HG03571 (cell line): ENCODE data around the gene ADCY1.

Experiments used
- ATAC-seq: cut with Tn5 transposase; IDR thresholded peaks from one replicate; pipeline ENCODE4 v1.9.1; 2021; ENCODE audit not compliant: unreplicated experiment

The ADCY1 gene

DNA sequence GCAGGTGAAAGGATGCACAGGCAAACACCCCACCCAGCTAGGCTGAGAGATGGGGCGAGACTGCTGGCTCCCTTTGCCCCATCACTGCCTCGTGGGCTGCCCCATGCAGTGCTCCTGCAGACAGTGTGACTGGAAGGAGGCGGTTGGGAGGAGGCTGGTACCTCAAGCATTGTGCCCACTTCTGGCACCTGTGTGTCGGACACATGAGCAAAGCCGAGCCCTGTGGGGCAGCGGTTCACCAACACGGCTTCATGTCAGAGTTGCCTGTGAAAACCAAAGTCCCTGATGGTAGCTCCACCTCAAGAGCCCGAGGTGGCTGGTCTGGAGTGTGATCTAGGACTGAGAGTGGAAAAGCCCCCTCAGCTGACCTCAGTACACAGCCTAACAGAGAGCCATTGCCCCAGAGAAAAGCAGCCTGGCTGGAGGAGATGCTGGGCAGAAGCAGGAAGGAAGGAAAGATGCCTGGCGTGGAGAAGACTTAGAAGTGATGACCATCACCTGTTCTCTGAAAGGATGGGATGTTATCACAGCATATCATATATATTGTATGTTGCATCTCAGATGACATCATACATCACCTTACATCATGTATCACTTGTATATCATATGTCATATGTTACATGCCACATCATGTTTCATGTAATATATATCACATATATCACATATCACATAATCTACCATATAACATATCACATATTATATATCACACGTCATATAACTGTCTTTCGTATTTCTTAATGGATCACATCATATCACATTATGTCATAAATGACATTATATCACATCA is 75.6 kb downstream of the ADCY1 start:
- no peak for ATAC-seq

DNA sequence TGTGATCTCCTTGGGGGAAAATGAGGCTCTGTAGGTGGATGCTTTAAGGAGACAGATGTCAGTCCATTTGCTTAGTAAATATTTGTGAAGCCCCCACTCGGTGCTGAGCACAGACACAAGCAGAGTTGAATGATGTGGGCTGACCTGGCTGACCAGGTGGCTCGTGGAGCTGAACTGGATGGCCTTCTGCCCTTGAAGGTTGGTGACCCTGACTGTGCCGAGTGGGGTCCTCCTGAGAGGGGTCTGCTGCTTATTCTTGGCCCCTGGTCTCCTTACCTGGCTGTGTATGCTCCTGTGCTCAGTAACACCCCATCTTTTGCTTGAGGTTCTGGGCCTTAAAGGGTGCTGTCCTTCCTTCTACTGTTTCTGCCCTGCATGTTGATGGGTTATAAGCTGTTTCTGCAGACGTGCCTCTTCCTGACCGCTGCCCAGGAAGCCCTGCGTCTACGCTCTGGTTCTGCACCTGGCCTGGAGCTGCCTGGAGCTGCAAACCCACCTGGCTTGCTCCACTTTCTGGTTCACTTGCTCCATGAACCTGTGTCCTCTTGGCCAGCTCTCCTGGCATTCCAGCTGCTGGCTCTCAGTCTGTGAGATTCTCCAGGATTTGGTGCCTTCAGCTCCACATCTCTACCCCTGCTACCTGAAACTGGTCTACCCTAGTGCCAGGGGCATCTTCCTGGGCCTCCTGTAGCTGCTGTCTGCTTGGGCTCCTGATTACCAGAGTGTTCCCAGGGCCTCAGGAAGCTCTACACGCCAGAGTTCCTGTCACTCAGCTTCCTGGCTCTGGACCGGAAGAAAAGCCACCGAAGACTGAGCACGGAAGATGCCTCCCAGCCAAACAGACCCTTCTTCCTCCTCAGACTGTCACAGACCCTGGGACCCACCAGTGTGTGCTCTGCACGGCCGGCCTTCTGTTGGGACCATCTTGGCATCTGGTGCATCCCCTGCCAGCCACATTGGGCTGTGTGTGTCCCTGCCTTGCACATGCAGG is 76.5 kb downstream of the ADCY1 start:
- ATAC-seq: no peak

DNA sequence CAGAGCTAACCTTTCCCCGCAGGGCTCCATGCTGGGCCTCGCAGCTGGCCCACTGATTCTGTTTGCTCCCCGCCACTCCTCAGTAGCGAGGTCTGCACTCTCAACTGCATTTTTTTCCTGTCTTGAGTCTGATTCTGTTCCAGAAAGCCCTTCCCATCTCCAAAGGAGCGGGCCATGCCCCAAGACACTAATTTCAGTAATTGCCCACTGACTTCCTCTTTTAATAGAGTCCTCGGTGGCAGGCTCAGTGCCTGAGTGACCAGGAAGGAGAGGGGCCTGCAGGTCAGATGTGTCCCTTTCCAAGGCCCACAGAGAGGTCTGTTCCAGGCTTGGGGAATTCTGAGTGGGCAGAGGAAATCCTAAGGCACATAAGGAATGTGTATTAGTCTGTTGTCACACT is 77.4 kb downstream of the ADCY1 start:
- ATAC-seq: no peak

DNA sequence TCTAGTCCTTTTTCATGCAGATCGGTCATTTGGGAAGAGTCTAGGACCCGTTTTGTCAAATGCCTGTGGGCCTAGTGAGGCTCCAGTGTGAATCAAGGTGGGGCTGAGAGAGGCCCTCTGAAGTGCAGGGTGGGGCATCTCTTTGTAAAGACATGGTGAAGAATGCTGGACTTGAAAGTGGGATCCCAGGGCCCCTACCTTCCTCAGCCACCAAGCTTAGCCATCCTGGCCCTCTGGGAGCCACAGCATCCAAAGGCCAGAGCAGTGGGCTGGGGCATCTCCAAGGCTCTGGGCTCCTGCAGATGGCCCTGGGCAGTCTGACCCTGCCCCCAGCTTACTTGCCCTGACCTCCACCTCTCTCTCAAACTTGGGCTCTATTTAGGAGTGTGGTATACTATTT is 78.5 kb downstream of the ADCY1 start:
- ATAC-seq: no peak

DNA sequence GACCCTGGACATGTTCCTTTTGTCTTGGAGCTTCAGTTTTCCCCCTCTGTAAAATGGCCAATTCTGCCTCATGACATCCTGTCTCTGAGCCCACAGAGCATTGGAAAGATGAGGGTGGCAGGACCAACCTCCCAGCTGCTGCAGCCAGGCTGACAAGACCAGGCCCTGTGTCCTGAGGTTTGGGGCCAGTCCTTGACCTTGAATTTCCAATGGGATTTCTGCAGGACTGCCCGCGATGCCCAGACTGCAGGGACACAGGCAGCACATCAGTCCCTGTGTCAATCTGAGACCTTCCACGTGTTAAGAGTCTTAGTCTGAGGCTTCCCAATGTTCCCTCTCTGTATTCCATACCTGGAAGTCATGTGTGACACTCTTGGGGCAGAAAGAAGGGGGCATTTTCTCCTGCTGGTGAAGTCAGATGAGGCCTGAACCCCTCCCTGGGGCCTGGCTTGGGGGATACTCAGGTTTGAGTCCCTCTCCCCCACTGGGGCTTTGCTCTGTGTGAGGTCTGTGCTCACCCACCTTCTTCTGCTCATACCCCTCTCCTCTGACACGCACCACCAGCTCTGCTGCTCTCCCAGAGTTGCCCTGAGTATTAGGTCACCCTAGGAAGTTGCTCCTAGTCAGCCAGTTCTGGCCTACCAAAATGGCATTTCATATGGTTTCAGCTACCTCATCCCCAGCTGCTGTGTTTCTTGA is 79.2 kb downstream of the ADCY1 start:
- no peak for ATAC-seq

DNA sequence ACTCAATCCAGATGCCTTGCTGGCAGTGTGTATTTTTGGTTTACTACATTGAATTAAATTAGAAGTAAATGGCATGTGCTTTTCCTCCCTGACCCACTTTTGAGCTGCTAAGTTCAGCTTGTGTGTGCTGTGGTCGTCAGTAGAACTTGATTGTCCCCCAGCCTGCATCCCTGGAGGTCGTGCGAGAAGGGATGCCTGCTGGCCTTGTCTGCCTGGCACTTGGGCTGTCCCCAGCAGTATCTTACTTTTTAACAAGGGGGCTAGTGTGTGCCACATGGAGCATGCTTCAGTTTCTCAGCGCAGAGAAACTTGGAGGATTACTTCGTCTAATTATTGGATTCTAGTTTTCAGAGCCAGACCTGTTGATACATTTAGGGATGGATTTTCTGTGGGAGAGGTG is 80.2 kb downstream of the ADCY1 start:
- no peak for ATAC-seq

DNA sequence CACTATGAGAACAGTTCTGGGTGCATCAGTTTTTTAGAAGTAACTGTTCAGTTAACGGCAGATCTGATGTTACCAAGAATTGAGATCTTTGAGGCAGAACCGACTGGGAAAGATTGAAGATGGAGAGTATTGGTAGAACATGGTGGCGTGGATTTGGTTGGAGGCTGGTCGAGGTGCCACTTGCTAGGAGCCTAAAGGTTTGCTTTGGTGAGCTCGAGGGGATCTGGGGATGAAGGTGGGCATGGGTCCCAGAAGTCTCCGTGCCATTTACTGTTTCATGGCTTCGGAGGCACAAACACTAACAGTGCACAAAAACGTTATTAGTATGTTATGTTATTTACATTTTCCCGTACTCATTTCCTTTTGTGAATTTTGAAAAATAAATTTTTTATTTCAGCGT is 81.4 kb downstream of the ADCY1 start:
- no peak for ATAC-seq

DNA sequence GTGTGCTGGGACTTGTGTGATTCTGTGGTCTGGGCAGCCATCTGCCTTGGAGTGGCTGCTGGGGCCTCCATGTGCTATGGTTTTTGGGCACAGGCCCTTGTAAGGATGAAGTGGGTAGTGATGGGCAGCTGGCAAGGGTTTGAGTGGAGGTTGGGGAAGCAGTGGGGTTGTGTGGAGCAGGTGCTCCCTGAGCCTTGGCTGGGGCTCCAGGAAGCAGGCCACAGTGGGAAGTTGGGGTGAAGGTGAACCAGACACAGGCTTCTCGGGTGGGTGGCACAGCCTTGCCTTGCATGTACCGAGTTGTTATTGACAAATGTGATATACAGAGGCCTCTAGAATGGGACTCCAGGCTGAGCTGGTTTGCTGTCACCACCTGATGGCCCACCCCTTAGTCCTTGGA is 82.3 kb downstream of the ADCY1 start:
- ATAC-seq: no peak

DNA sequence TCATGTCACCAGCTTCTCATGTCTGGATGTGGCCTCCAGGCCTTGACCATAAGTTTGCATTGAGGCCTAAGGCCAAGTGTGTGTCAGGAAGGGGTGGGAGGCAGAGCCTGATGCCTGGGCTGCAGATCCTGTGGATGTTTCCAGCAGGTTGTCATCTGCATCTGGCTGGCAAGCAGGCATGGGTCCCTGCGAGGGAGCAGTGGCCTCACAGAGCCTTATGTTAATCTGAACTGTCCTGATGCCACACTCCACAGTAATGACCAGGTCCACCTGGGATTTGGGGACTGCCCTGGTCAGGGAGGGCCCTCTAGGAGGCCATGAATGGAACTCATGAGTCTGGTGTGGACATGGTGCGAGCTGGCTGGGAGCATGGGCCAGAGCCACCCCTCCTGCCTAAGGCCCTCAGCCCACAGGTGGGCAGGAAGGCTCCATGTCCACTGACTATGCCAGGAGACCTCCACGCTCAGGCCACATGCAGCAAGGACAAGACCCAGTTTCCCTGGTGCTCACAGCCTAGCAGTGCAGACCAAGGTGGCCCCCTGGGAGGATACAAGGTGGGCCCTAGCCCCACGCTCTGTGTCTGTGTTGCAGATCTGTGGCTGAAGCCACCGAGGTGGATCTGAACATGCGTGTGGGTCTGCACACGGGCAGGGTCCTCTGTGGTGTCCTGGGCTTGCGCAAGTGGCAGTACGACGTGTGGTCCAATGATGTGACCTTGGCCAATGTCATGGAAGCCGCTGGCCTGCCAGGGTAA is 83.1 kb downstream of the ADCY1 start:
- ATAC-seq: no peak

DNA sequence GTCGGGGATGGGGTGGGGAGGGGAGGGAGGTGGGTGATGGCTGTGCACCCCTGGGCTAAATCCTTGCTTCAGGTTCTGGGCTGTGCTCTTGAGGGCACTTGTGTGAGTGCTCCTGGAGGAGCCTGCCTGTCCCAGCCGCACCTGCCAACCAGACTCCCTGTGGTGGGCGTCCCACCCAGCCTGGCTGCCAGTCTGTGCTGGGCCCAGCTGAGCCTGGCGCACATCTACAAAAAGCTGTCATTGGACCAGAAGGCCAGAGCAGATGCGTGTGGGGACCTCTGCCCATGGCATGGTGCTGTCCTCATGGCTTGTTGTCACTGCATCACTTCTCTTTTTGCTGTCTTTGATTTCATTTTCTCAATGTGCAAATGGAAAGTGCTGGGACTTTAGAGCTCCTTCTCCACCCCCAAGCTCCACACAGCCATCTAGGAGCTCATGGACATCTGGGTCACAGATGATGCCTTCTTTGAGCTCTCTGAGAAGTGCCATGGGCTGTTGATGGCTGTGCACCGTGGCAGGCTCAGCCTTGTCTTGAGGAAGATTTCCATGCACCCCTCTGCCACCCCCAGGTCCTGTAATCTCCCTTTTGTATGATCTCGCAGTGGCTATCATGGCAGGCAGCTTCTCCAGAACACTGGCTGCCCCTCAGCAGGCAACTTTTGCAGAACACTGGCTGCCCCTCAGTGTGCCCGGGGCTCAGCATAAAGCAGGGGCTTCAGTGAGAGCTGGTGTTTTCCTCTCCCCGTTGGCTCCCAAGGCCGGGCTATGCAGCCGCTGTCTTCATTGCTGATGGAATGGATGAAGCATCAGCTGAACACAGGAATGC is 83.9 kb downstream of the ADCY1 start:
- ATAC-seq: no peak

DNA sequence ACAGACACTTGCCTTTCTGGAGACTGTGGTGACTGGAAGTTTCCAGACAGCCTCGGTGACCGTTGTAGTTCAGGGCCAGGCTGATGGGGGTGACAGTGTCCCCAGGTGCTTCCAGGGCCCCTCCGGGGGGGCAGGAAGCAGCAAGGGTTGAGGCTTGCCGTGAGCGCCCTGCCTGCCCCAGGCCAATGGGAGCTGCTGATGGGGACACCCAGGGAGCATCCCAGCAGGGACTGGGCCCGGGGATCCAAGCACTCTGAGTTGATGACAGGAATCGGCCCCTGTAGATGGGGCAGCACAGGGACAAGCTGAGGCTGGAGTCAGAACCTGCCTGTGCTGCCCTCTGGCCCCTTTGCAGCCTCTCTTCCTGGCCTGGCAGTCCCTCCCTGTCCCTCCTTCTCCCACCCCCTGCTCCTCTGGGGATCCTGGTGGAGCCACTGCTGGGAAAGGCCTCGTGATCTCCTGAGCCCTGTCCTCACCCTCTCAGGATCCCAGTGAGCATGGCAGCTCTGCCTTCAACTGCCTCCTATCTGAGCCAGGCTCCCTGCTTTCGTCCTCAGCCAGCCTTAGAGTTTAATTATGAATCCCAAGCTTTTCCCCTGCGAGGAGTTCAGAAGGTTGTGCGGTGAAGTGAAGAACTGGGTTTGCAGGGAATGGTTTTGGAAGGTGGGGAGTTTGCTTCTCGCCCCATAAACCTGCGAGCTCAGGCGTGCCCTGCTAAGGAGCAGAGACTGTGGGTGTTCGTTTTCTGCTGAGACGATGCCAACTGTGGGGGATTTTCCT is 84.7 kb downstream of the ADCY1 start:
- ATAC-seq: no peak

DNA sequence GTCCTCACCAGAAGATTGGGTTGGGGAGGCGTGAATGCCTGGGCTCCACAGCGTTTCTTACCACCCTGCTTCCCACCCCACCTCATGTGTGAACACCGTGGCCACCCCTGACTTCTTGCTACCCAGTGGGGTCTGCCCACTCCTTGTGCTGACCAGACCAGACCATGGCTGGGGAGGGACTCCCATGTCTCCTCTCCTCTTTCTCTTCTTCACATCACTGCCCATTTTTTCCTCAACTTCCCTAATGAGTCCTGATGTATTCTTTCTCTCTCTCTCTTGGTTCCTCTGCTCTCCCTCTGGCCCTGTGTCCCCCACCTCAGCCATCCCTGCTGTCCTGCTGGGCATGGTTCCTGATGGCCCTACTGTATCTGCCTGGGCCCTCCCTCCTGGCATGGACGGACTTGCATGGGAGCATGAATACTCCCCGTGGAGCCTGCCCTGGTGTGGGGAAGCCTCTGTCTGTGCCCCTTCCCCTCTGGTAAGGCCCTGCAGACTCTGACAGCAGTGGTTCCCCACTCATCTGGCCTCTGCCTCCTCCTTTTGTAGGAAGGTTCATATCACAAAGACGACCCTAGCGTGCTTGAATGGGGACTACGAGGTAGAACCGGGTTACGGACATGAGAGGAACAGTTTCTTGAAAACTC is 85.5 kb downstream of the ADCY1 start:
- no peak for ATAC-seq

DNA sequence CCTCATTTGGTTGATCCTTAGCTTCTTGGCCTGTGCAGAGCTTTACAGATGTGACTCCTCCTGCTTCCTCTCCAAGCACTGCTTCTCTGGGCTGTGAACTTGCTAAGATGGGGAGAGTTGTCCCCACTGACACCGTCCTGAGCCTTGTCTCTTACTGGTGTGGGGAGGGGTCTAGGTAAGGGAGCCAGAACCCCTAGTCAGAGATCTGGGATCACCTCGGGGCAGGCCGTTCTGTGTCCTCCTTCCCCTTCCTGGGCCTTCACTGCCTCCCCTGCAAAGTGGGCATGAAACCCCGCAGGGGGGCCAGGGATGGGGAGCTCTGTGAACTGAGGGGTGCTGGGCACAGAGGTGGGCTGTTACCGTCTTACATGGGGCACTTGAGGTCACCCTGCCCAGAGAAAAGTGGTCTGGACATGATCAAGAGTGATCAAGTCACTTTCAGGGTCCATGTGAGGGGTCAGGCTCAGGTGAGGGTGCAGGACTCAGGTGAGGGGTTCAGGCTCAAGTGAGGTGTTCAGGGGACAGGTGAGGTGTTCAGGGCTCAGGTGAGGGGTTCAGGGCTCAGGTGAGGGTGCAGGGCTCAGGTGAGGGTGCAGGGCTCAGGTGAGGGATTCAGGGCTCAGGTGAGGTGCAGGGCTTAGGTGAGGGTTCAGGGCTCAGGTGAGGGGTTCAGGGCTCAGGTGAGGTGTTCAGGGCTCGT is 86.2 kb downstream of the ADCY1 start:
- ATAC-seq: no peak

DNA sequence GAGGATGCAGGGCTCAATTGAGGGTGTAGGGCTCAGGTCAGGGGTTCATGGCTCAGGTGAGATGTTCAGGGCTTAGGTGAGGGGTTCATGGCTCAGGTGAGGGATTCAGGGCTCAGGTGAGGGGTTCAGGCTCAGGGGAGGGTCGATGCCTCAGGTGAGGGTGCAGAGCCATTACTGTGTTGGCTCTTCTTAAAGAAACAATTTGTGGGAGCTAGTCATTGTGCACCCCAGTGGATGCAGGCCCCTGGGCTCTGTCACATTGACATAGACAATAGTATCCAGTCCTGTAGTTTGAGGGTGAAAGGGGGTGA is 86.7 kb downstream of the ADCY1 start:
- no peak for ATAC-seq

DNA sequence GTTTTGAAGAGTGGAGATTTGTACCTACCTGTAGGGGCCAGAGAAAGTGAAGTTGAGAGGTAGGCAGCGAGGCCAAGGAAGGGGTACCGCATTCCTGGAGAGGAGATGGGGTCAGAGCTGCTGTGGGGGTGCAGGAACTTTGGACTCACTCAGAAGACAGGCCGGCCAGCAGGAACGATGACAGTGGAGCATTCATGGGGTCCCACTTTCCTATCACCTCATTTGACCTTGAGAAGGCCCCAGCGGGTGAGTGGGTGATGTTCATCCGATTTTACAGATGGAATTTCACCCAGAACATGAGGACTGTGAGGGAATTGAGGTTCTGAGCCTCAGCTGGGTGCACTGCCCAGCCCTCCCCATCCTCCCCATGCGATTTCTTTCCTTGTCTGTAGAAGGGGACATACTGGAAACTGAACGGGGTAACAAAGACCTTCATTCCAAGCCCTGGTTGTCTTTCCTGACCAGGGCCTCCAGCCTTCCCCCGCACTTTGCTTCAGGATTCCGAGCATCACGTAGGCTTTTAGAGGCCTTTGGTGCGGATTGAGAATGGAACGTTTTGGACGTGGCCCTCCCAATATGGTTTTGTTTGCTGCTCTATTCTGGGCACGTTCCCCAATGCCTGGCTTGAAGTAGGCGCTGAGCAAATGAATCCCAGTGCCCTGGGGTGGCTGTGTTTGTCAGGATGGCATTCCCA is 87.3 kb downstream of the ADCY1 start:
- ATAC-seq: no peak

DNA sequence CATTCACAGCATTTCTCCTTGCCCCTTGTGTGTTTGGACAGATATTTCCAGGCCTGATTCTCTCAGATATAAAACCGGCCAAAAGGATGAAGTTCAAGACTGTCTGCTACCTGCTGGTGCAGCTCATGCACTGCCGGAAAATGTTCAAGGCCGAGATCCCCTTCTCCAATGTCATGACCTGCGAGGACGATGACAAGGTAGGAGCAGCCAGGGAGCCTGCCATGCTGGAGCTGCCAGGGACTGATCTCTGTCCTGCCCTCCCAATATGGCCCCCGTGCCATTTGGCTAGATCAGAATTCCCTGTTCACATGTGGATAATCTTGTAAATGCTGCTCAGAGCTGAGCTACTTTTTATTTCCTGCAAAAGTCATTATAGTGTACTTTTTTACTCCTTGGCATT is 87.8 kb downstream of the ADCY1 start:
- ATAC-seq: no peak

DNA sequence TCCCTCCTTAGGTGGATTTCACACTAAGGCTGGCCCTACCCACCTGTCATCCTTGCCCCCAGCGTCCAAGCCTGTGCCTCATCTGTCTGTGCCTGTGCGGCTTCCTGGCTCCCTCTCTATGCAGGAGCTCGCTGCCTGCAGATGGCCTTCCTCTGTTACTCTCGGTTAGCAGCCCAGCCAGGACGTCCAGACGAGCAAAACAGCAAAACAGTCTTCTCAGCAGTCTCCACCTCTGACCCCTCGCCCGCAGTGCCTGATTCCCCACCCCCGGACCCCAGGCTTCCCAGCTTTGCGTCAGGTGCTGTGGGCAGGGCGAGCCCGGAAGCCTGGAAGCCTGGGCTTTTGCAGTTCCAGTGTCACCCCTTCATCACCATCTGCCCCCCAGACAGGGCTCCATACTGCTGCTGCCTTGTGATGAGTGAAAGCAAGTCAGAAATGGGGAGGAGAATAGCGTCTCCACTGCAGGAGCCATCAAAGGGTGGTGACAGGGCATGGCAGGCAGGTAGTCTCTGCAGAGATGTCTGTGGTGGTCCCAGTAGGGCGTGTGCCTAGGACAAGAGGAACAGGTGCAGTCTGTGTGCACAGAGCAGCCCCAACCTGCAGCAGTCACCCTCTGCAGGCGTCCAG is 88.5 kb downstream of the ADCY1 start:
- ATAC-seq: no peak
